Activated CD4-positive, alpha-beta T cell treated with anti-CD3 and anti-CD28 coated beads, Interleukin-2, Interleukin-6, amounts not matched to agents 100 ng/mL and 50 ng/mL, durations not matched to agents 16 hours and 8 hours (primary cell): ENCODE results near the gene FMNL3.
A peak's percentile ranks its signal among the peaks of the same experiment; 100 is the strongest.
"Not testable (repeated sequence)": the region's sequence is repeated elsewhere in the genome, so short reads cannot be mapped to it uniquely, and the experiment has no call there.

Experiments
- DNase-seq: peaks from one replicate; pipeline ENCODE4 v3.0.0-alpha.2; 2020

Gene FMNL3

GRCh38 chr12:49707128-49707811, at the start of gene FMNL3:
Gene FMNL3 (minus strand): TSS chr12:49707405. CDS start chr12:49707180, 225 bp downstream.
- peak; percentile 99 for DNase-seq

GRCh38 chr12:49750996-49751393, 43.8 kb upstream of the FMNL3 start:
- no peak for DNase-seq

GRCh38 chr12:49750027-49750995, 43.1 kb upstream of the FMNL3 start:
- DNase-seq = peak; percentile 90

- no peak for DNase-seq
Measured at GRCh38 chr12:49748800-49749199, 41.6 kb upstream of the FMNL3 start.

- no peak for DNase-seq
Measured at GRCh38 chr12:49748306-49748705, 41.1 kb upstream of the FMNL3 start.

GRCh38 chr12:49744363-49744885, 37.2 kb upstream of the FMNL3 start:
- DNase-seq = no peak

GRCh38 chr12:49741882-49742620, 34.8 kb upstream of the FMNL3 start:
- peak; percentile 94 for DNase-seq

GRCh38 chr12:49740930-49741881, 34.0 kb upstream of the FMNL3 start, which contains the start of gene TMBIM6:
Gene TMBIM6 (plus strand): TSS chr12:49741557. CDS start chr12:49752494, 10,937 bp downstream.
- peak; percentile 100 for DNase-seq

GRCh38 chr12:49740277-49740676, 33.1 kb upstream of the FMNL3 start:
- DNase-seq = not testable (repeated sequence)

GRCh38 chr12:49738721-49739120, 31.5 kb upstream of the FMNL3 start:
- not testable (repeated sequence) for DNase-seq

- not testable (repeated sequence) for DNase-seq
Measured at GRCh38 chr12:49734900-49735299, 27.7 kb upstream of the FMNL3 start.

GRCh38 chr12:49733219-49734017, 26.2 kb upstream of the FMNL3 start:
- no peak for DNase-seq

GRCh38 chr12:49730568-49731101, 23.4 kb upstream of the FMNL3 start:
- DNase-seq = no peak

- no peak for DNase-seq
Measured at GRCh38 chr12:49730050-49730449, 22.8 kb upstream of the FMNL3 start.

- no peak for DNase-seq
Measured at GRCh38 chr12:49728446-49728845, 21.2 kb upstream of the FMNL3 start.

- DNase-seq = not testable (repeated sequence)
Measured at GRCh38 chr12:49721355-49721754, 14.2 kb upstream of the FMNL3 start.

GRCh38 chr12:49720214-49720613, 13.0 kb upstream of the FMNL3 start:
- no peak for DNase-seq

GRCh38 chr12:49717800-49718199, 10.6 kb upstream of the FMNL3 start:
- not testable (repeated sequence) for DNase-seq

GRCh38 chr12:49716553-49716952, 9.3 kb upstream of the FMNL3 start:
- DNase-seq = no peak

GRCh38 chr12:49713952-49714351, 6.7 kb upstream of the FMNL3 start:
- DNase-seq = not testable (repeated sequence)
